PC-3 (cell line): ENCODE results near the gene PLSCR4. TPM values are rescaled to one million over a fixed set of nuclear protein-coding genes. Genes with fewer than 3 reads are reported as not detected.

ENCODE experiments used
- ATAC-seq: fragments of 200-7000 bp; cut with Tn5 transposase; 2 replicates; pipeline ENCODE4 v1.9.1; 2020; ENCODE audit warnings: mild to moderate bottlenecking, moderate library complexity
- BruUV-seq: library from RNA; stranded (reverse); fragments of 400-500 nt; replicated peaks from 2 replicates; lab custom pipeline; 2021; lab: Mats Ljungman, UMichigan
- CTCF ChIA-PET: fragments of 300-600 bp; sonication (Branson Sonifier 250); formaldehyde crosslinking; loops from one replicate; lab custom pipeline; 2022; ENCODE audit warnings: antibody characterized with exemption; lab: Charles Lee
- POLR2A ChIA-PET: fragments of 300-600 bp; sonication (Branson Sonifier 250); formaldehyde crosslinking; loops from one replicate; lab custom pipeline; 2022; ENCODE audit warnings: antibody characterized with exemption; ENCODE audit not compliant: unreplicated experiment; lab: Charles Lee
- DNase-seq: peaks from one replicate; pipeline ENCODE4 v3.0.0-alpha.2; 2015
- H2AFZ ChIP-seq: fragments of 300-600 bp; sonication (generic); 2 replicates; pipeline ENCODE4 v1.6.0; 2016; ENCODE audit warnings: antibody characterized with exemption, low read length
- H3F3A ChIP-seq: fragments of 300-600 bp; sonication (generic); one replicate; pipeline ENCODE4 v1.6.0; 2017; ENCODE audit warnings: antibody characterized with exemption, low read length, control low read depth, mild to moderate bottlenecking; ENCODE audit not compliant: unreplicated experiment
- H3K27ac ChIP-seq: fragments of 300-600 bp; sonication (generic); 2 replicates; pipeline ENCODE4 v1.5.1; 2016; ENCODE audit warnings: mild to moderate bottlenecking, low read length
- H3K27me3 ChIP-seq: fragments of 300-600 bp; sonication (generic); 2 replicates; pipeline ENCODE4 v1.6.1; 2016; ENCODE audit warnings: low read length, mixed read lengths
- H3K36me3 ChIP-seq: fragments of 300-600 bp; sonication (generic); 2 replicates; pipeline ENCODE4 v1.6.1; 2016; ENCODE audit warnings: low read depth, mixed run types, low read length, mixed read lengths
- H3K4me1 ChIP-seq: fragments of 300-600 bp; sonication (generic); 2 replicates; pipeline ENCODE4 v1.5.1; 2016; ENCODE audit warnings: low read length; ENCODE audit not compliant: insufficient read depth
- H3K4me2 ChIP-seq: fragments of 300-600 bp; sonication (generic); 2 replicates; pipeline ENCODE4 v1.6.0; 2016; ENCODE audit warnings: low read length
- H3K4me3 ChIP-seq: fragments of 300-600 bp; sonication (generic); 2 replicates; pipeline ENCODE4 v1.5.1; 2016; ENCODE audit warnings: mild to moderate bottlenecking, low read length, mixed read lengths
- H3K79me2 ChIP-seq: fragments of 300-600 bp; sonication (generic); 2 replicates; pipeline ENCODE4 v1.6.1; 2017; ENCODE audit warnings: low read length, mixed read lengths
- H3K9ac ChIP-seq: fragments of 300-600 bp; sonication (generic); 2 replicates; pipeline ENCODE4 v1.6.0; 2016; ENCODE audit warnings: mild to moderate bottlenecking, low read length
- H3K9me2 ChIP-seq: fragments of 300-600 bp; sonication (generic); replicated peaks from 2 replicates; pipeline ENCODE4 v1.6.1; 2016; ENCODE audit warnings: mixed run types, low read length, mixed read lengths
- H3K9me3 ChIP-seq: fragments of 300-600 bp; sonication (generic); 2 replicates; pipeline ENCODE4 v1.6.1; 2016; ENCODE audit warnings: low read length, mixed read lengths
- H4K20me1 ChIP-seq: fragments of 300-600 bp; sonication (generic); 2 replicates; pipeline ENCODE4 v1.6.1; 2016; ENCODE audit warnings: low read length, mixed read lengths
- EZH2 ChIP-seq: fragments of 300-600 bp; sonication (generic); IDR thresholded peaks from one replicate; pipeline ENCODE4 v1.6.1; 2017; ENCODE audit warnings: antibody characterized with exemption, mild to moderate bottlenecking, low read length; ENCODE audit not compliant: unreplicated experiment
- EZH2phosphoT487 ChIP-seq: fragments of 300-600 bp; sonication (generic); IDR thresholded peaks from 2 replicates; pipeline ENCODE4 v1.6.1; 2018; ENCODE audit warnings: mild to moderate bottlenecking, antibody characterized with exemption, low read length, borderline replicate concordance
- intact Hi-C: fragments of 100-400 bp; cut with micrococcal nuclease; formaldehyde crosslinking; loops from 2 replicates; pipeline ENCODE4 v1.9.0; 2023
- total RNA-seq: library from RNA; depleted of rRNA; stranded (reverse); fragments of >200 nt; gene quantifications from 2 replicates; pipeline ENCODE4 v1.2.3, GENCODE V29; 2014
- TF ChIP-seq, protein P1 (sequence below): fragments of 300-600 bp; sonication (generic); conservative IDR thresholded peaks from 2 replicates; pipeline ENCODE4 v1.5.1; 2017; ENCODE audit warnings: antibody characterized with exemption, low read depth, mild to moderate bottlenecking, low read length

Gene PLSCR4
- total RNA-seq, 1 experiment from 2014 or later, result 0.84 TPM

DNA sequence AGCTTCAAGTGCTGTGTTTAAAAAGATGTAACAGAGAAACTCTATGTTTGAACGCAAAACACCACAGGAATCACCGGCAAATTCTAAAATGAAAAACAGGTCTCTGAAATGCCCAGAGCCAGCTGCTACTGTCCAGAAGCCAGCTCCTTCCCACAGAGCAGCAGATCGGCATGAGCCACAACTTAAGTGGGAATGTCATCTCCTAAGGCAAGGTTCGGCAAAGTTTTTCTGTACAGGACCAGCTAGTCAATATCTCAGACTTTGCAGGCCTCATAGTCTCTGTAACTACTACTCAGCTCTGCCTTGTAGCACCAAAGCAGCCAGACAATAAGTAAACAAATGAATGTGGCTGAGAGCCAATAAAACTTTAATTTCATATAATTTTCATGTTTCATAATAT lies 94.8 kb downstream of the PLSCR4 start:
- H2AFZ ChIP-seq, result no peak overlapping the region
- H3K27ac ChIP-seq, result no peak overlapping the region
- no TSS peak for BruUV-seq
- ChIA-PET CTCF (interaction anchor here (0.6 to 0.7 kb wide), 2 partner anchors 31 to 85 kb away, joined by 4 to 5 read pairs; no protein-coding TSS in a partner anchor), POLR2A (no interaction called here)
- no peak overlapping the region for H3K9ac ChIP-seq
- TF ChIP-seq, protein P1, sequence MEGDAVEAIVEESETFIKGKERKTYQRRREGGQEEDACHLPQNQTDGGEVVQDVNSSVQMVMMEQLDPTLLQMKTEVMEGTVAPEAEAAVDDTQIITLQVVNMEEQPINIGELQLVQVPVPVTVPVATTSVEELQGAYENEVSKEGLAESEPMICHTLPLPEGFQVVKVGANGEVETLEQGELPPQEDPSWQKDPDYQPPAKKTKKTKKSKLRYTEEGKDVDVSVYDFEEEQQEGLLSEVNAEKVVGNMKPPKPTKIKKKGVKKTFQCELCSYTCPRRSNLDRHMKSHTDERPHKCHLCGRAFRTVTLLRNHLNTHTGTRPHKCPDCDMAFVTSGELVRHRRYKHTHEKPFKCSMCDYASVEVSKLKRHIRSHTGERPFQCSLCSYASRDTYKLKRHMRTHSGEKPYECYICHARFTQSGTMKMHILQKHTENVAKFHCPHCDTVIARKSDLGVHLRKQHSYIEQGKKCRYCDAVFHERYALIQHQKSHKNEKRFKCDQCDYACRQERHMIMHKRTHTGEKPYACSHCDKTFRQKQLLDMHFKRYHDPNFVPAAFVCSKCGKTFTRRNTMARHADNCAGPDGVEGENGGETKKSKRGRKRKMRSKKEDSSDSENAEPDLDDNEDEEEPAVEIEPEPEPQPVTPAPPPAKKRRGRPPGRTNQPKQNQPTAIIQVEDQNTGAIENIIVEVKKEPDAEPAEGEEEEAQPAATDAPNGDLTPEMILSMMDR, result no peak
- TF ChIP-seq EZH2phosphoT487 (no peak), EZH2 (no peak)
- ATAC-seq (no peak), DNase-seq (no peak)
- H3K9me3 ChIP-seq, result no peaks in the 10 kb centered on the region
- no peaks in the 10 kb centered on the region for H3K9me2 ChIP-seq
- H3K36me3 ChIP-seq, result peaks cover 14% of the 10 kb centered on the region; the same call in 1 of the 2 replicates
- peak overlapping the region; percentile 79; the same call in 1 of the 2 replicates for H3K4me3 ChIP-seq
- peaks cover 62% of the 10 kb centered on the region for H4K20me1 ChIP-seq
- H3K27me3 ChIP-seq, result no peaks in the 10 kb centered on the region
- intact Hi-C loops, result no loop called here
- H3F3A ChIP-seq, result no peaks in the 10 kb centered on the region
- peak overlapping the region; percentile 97 for H3K4me2 ChIP-seq
- peaks cover 100% of the 10 kb centered on the region for H3K79me2 ChIP-seq
- peaks cover 32% of the 10 kb centered on the region for H3K4me1 ChIP-seq

DNA sequence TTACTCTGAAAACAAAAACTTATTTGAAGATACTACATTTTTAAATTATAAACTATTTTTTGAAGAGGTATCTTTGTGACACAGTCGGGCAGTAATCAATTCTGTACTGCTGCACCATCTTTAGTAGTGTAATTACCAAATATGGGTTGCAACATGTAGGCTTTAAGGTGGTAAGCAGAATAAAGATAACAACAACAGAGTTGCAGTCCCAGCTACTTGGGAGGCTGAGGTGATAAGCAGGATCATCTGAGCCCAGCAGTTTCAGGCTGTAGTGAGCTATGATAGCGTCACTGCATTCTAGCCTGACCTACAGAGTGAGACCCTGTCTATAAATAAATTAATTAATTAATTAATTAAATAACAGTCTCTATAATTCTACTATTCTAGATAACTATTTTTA lies 95.9 kb downstream of the PLSCR4 start:
- Histone ChIP-seq H3K79me2 (peaks cover 100% of the 10 kb centered on the region), H3K27ac (no peak overlapping the region), H3K9me3 (no peaks in the 10 kb centered on the region), H3F3A (no peaks in the 10 kb centered on the region), H3K4me3 (no peak overlapping the region), H4K20me1 (peaks cover 64% of the 10 kb centered on the region), H3K4me1 (peaks cover 34% of the 10 kb centered on the region), H2AFZ (no peak overlapping the region), H3K27me3 (no peaks in the 10 kb centered on the region), H3K36me3 (peaks cover 22% of the 10 kb centered on the region; the same call in 1 of the 2 replicates), H3K9me2 (no peaks in the 10 kb centered on the region), H3K9ac (no peak overlapping the region), H3K4me2 (no peak overlapping the region)
- CTCF ChIA-PET, result no interaction called here
- no peak for DNase-seq
- no TSS peak for BruUV-seq
- POLR2A ChIA-PET, result no interaction called here
- intact Hi-C loops, result no loop called here
- TF ChIP-seq, protein P1, result no peak
- TF ChIP-seq EZH2 (no peak), EZH2phosphoT487 (no peak)
- no peak for ATAC-seq

DNA sequence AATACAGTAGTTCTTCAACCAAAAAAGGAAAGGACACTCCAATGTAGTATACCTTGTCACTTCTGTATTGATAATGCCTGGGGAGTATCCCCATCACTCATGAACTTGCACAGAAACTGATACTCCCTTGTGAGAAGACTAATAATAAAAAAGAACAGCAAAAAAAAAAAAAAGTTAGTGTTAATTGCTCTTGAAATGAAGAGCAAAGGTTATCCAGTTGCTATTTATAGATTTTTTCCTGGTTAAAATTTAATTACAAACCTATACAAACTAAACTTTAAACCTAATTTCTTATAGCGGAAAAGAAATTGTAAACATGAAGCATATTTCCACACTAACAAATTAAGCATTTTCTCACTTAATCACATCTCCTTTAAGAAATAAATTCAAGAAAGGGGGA lies 96.6 kb downstream of the PLSCR4 start:
- no peak for TF ChIP-seq EZH2phosphoT487
- no peak for TF ChIP-seq EZH2
- TF ChIP-seq, protein P1, result no peak
- H3K4me1 ChIP-seq, result peaks cover 39% of the 10 kb centered on the region
- H3K4me3 ChIP-seq, result no peak overlapping the region
- DNase-seq, result no peak
- no peaks in the 10 kb centered on the region for H3K27me3 ChIP-seq
- H3K36me3 ChIP-seq, result peaks cover 26% of the 10 kb centered on the region; the same call in 1 of the 2 replicates
- H3K79me2 ChIP-seq, result peaks cover 100% of the 10 kb centered on the region
- intact Hi-C loops, result no loop called here
- ChIA-PET POLR2A (no interaction called here), CTCF (no interaction called here)
- ATAC-seq, result no peak
- H4K20me1 ChIP-seq, result peaks cover 61% of the 10 kb centered on the region
- H3K9ac ChIP-seq, result no peak overlapping the region
- H3K9me3 ChIP-seq, result no peaks in the 10 kb centered on the region
- no peaks in the 10 kb centered on the region for H3F3A ChIP-seq
- BruUV-seq, result no TSS peak
- H3K9me2 ChIP-seq, result no peaks in the 10 kb centered on the region
- no peak overlapping the region for H2AFZ ChIP-seq
- no peak overlapping the region for H3K27ac ChIP-seq
- no peak overlapping the region for H3K4me2 ChIP-seq
